GM21737 (cell line): ENCODE measurements around the gene USP48.
"Not testable (repeated sequence)": the region's sequence is repeated elsewhere in the genome, so short reads cannot be mapped to it uniquely, and the experiment has no call there.

Source experiments
- ATAC-seq: cut with Tn5 transposase; IDR thresholded peaks from one replicate; pipeline ENCODE4 v1.9.1; 2021; ENCODE audit warnings: mild to moderate bottlenecking, moderate library complexity; ENCODE audit not compliant: unreplicated experiment

The USP48 gene

GRCh38 chr1:21641076-21641475 is 141.9 kb downstream of the USP48 start:
- no peak for ATAC-seq

- ATAC-seq: no peak
These were observed 142.3 kb downstream of the USP48 start for GRCh38 chr1:21640653-21641052.

DNA sequence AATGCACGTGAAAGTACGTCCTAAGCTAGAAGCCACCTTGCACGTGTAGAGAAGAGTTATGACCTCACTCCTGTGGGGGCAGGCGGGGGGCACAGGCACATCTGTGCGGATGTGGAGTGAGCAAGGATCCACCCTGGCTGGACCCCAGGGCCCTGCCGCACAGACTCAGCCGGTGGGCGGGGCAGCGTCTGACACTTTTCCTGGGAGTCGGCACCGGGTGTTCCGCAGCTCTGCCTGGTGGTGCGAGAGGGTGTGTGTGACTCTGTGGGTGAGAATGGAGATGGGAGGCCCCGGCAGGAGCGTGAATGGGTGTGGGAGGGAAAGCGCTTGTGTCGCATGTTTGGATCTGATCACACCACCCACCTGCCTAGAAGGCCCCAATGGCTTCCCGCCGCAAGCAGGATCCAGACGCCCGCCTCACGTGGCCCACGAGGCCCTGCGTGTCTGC is 143.3 kb downstream of the USP48 start:
- ATAC-seq: no peak

- ATAC-seq: no peak
These were observed 144.2 kb downstream of the USP48 start for GRCh38 chr1:21638531-21639341.

GRCh38 chr1:21637514-21637913 is 145.4 kb downstream of the USP48 start:
- no peak for ATAC-seq

DNA sequence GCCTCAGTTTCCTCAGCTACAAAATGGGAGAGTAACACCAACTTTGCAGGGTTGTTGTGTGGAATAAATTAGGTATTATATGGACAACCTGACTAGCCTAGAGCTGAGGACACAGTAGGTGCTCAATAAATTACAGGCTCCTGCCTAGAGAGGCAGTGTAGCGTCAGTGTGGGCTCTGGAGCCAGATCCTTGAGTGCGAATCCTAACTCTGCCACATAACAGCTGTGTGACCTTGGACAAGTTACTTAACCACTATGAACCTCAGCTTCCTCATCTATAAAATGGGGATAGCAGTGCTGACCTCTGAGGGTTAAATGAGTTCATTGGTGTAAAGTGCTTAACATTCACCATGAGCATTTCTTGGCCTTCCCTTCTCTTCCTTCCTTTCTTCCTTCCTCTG is 146.9 kb downstream of the USP48 start:
- no peak for ATAC-seq

GRCh38 chr1:21634806-21635535 is 148.0 kb downstream of the USP48 start:
- no peak for ATAC-seq

GRCh38 chr1:21633992-21634805 is 148.8 kb downstream of the USP48 start:
- no peak for ATAC-seq

DNA sequence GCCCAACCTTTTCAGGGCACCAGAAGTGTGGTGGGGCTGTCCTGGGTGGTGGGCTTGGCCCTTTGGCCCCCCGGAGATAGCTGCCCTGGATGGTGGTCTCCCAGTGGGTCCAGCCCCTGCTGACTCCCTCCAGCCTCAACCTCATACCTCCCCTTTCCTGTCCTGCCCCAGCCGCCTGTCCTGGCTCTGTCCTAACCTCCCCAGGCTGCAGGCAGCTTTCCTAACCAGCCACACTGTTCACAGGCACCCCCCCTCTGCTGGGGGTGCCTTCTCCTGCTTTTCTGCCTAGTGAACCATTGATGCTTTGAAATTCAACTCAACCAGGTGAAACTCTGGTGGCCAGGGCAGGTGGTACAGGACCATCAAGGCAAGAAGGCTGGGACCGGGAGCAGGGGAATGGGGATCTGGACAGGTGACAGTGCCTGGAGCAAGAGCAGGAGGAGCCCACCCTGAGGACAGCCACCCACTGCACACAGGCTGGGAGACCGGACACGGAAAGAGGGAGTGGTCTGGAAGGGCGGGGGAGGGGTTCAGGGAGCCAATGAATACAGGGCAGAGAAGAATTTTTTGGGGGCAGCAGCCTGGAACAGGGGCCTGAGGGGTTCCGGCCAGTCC is 149.7 kb downstream of the USP48 start:
- no peak for ATAC-seq

DNA sequence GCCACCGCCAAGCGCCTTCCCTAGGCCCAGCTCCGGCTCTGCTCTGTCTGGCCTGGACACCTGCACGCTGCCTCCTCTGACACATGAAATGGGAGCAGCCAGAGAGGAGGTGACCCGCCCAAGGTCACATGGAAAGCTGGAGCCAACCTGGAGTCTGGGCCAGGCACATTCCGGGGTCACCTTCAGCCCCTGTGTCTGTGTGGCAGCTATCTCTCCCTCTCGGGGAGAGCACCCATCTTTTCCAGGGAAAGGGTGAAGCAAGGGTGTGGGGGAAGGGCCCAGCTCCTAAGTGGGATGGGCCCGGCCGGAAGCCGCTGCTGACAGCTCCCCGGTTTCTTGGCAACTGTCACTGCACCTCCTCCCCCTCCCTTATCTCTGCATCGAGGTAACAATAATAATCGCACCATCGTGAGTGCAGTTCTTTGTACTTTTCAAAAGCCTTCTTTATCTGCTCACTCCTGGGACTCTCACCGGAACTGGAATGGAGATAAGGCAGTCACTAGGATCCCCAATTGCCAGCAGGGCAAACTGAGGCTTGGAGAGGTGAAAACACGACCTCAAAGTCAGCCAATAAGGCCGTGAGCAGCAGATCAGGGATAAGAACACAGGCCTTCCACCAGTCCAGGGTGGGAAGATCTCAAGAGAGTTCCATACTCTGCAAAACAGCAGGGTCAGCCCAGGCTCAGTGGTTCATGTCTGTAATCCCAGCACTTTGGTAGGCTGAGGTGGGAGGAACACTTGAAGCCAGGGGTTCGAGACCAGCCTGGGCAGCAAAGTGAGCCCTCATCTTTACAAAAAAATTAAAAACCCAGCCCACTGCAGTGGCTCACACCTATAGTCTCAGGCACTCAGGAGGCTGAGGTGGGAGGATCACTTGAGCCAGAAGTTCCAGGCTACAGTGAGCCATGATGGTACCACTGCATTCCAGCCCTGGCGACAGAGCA is 150.7 kb downstream of the USP48 start:
- no peak for ATAC-seq

- ATAC-seq: not testable (repeated sequence)
These were observed 151.4 kb downstream of the USP48 start for GRCh38 chr1:21631590-21631943.

GRCh38 chr1:21630571-21631343 is 152.2 kb downstream of the USP48 start:
- no peak for ATAC-seq

DNA sequence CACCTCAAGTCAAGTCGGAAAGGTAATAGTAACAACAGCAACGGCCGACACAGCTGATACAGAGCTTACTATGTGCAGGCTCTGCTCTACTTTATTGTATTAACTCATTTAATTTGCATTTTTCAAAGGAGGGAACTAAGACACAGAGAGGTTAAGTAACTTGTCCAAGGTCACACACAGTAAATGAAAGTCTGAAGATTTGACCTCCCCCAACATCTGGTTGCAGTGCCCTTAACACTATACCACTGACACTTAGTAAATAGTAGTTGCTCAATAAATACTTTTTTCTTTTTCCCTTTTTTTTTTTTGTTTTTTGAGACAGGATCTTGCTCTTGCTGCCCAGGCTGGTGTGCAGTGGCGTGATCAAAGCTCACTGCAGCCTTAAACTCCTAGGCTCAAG is 153.0 kb downstream of the USP48 start:
- ATAC-seq: no peak

DNA sequence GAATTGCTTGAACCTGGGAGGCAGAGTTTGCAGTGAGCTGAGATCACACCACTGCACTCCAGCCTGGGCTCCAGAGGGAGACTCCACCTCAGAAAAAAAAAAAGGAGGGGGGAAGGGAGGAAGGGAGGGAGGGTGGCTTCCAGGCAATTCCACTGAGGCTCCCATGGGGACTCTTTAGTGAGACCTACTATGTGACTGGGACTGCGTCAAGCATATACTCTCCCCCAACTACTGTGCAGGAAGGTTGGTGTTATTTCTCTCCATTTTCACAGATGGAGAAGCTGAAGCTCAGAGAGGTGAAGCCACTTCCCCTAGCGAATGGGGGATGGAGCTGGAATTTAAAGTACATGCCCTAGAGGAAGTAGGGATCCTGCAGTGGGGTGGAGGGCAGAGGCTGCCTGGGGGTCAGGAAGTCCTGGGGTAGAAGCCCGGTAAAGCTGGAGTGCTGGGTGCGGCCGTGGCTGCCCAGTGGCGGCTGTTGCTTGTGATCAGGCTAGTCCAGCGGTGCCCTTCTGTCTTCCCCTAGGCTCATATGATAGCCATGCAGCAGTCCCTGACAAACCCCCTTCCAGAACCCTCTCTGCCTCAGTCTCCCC is 154.1 kb downstream of the USP48 start:
- ATAC-seq: no peak
